Upper lobe of right lung (tissue), 1 donor: ENCODE measurements around the gene BRD4. TPM values are rescaled to one million over a fixed set of nuclear protein-coding genes. Genes with fewer than 3 reads are reported as not detected.
A peak's percentile ranks its signal among the peaks of the same experiment; 100 is the strongest.
"Not testable (repeated sequence)": the region's sequence is repeated elsewhere in the genome, so short reads cannot be mapped to it uniquely, and the experiment has no call there.

Source experiments
- ATAC-seq: fragments of 200-7000 bp; cut with Tn5 transposase; one replicate; pipeline ENCODE4 v1.9.1; 2020; ENCODE audit warnings: mild to moderate bottlenecking, moderate library complexity
- DNase-seq: peaks from one replicate; pipeline ENCODE4 v3.0.0-alpha.2; 2020
- H3K27ac ChIP-seq: fragments of 200-600 bp; one replicate; pipeline ENCODE4 v1.8.0; 2022
- H3K27me3 ChIP-seq: fragments of 200-600 bp; one replicate; pipeline ENCODE4 v1.8.0; 2022; ENCODE audit warnings: mild to moderate bottlenecking
- H3K36me3 ChIP-seq: fragments of 200-600 bp; one replicate; pipeline ENCODE4 v1.8.0; 2022
- H3K4me1 ChIP-seq: fragments of 200-600 bp; one replicate; pipeline ENCODE4 v1.8.0; 2022
- H3K4me3 ChIP-seq: fragments of 200-600 bp; one replicate; pipeline ENCODE4 v1.8.0; 2022; ENCODE audit warnings: mild to moderate bottlenecking
- H3K9me3 ChIP-seq: fragments of 200-600 bp; one replicate; pipeline ENCODE4 v1.8.0; 2022
- intact Hi-C: fragments of 100-400 bp; cut with DNase I; formaldehyde crosslinking; loops from one replicate; pipeline ENCODE4 v1.11.0; 2022
- total RNA-seq: library from RNA; stranded (reverse); fragmentation: NEBNext Ultra II Directional; extraction: Animal tissue kit (Norgen Biotek cat#: 25700); gene quantifications from one replicate; pipeline ENCODE4 v1.2.1, GENCODE V29; 2021
- TF ChIP-seq, protein P1 (sequence below): fragments of 200-600 bp; IDR thresholded peaks from one replicate; pipeline ENCODE4 v1.8.0; 2022; ENCODE audit warnings: antibody characterized with exemption
- donor health status: DM: no; HTN: yes; CAD: no; lungs with severe emphysema.

The BRD4 gene
- total RNA-seq, 1 donor from 2014 or later = 101 TPM

- DNase-seq = no peak
- Histone ChIP-seq H3K9me3 (no peaks in the 10 kb centered on the region), H3K4me1 (peaks cover 17% of the 10 kb centered on the region), H3K36me3 (no peaks in the 10 kb centered on the region), H3K27me3 (no peaks in the 10 kb centered on the region), H3K27ac (no peak overlapping the region), H3K4me3 (no peak overlapping the region)
- TF ChIP-seq, protein P1, sequence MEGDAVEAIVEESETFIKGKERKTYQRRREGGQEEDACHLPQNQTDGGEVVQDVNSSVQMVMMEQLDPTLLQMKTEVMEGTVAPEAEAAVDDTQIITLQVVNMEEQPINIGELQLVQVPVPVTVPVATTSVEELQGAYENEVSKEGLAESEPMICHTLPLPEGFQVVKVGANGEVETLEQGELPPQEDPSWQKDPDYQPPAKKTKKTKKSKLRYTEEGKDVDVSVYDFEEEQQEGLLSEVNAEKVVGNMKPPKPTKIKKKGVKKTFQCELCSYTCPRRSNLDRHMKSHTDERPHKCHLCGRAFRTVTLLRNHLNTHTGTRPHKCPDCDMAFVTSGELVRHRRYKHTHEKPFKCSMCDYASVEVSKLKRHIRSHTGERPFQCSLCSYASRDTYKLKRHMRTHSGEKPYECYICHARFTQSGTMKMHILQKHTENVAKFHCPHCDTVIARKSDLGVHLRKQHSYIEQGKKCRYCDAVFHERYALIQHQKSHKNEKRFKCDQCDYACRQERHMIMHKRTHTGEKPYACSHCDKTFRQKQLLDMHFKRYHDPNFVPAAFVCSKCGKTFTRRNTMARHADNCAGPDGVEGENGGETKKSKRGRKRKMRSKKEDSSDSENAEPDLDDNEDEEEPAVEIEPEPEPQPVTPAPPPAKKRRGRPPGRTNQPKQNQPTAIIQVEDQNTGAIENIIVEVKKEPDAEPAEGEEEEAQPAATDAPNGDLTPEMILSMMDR = no peak
- ATAC-seq = no peak
- intact Hi-C loops = no loop called here
These were observed 4.9 kb upstream of the BRD4 start for GRCh38 chr19:15337202-15337601.

DNA sequence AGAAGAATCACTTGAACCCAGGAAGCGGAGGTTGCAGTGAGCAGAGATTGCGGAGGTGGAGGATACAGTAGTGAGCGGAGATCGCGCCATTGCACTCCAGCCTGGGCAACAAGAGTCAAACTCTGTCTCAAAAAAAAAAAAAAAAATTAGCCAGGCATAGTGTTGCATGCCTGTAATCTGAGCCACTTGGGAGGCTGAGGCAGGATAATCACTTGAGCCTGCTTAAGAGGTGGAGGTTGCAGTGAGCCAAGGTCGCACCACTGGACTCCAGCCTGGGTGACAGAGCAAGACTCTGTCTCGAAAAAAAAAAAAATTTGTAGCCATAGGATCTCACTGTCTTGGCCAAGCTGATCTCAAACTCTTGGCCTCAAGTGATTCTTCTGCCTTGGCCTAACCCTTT is 3.7 kb upstream of the BRD4 start:
- H3K9me3 ChIP-seq, H3K27ac ChIP-seq, H3K4me3 ChIP-seq, H3K27me3 ChIP-seq, intact Hi-C loops, ATAC-seq, DNase-seq, H3K36me3 ChIP-seq: not testable (repeated sequence)
- peaks cover 17% of the 10 kb centered on the region for H3K4me1 ChIP-seq

DNA sequence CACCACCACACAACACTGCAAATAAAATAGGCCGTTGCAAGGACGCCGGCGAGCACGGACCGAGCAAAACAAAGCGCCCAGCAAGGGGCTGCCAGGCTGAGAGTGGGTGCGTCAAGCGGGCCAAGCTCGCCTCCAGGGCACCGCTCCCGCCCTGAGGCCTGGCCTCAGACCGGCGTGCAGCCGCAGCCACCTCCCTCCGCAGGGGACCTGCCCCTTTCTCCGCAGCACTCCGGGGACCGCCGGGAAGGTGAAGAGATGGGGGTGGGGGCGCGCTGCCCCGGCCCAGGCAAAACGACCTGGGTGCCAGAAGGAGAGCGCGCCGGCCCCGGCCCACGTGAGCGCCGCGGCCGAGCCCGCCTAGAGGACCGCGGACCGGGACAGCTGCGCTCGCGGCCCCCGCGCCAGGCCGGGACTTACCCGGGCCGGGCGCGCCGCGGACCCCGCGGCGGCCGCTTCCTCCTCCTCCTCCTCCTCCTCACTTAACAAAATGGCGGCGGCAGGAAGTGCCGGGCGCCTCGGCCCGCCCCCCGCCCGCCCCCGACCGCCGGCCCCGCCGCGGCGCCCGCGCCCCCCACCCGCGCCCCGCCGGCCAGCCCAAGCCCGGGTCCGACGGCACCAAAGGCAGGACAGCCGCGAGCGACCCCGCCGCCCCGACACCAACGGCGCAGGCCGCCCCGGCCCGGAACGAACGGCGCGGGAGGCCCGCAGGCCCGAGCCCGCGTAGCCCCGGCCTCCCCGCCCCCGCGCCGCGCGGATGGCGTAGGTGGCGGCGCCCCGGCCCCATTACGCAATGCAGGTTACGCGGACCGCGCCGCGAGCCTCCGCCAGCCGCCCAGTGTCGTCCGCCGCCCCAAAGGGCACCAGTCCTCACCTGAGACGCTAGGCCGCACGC is 674 bp downstream of the BRD4 start:
- H3K36me3 ChIP-seq = no peaks in the 10 kb centered on the region
- H3K27me3 ChIP-seq = no peaks in the 10 kb centered on the region
- H3K9me3 ChIP-seq = no peaks in the 10 kb centered on the region
- H3K4me3 ChIP-seq = peak overlapping the region; percentile 95
- H3K27ac ChIP-seq = peak overlapping the region; percentile 86
- peak; percentile 60 for ATAC-seq
- peak; percentile 85 for DNase-seq
- TF ChIP-seq, protein P1 = no peak
- intact Hi-C loops = no loop called here
- peaks cover 59% of the 10 kb centered on the region for H3K4me1 ChIP-seq

DNA sequence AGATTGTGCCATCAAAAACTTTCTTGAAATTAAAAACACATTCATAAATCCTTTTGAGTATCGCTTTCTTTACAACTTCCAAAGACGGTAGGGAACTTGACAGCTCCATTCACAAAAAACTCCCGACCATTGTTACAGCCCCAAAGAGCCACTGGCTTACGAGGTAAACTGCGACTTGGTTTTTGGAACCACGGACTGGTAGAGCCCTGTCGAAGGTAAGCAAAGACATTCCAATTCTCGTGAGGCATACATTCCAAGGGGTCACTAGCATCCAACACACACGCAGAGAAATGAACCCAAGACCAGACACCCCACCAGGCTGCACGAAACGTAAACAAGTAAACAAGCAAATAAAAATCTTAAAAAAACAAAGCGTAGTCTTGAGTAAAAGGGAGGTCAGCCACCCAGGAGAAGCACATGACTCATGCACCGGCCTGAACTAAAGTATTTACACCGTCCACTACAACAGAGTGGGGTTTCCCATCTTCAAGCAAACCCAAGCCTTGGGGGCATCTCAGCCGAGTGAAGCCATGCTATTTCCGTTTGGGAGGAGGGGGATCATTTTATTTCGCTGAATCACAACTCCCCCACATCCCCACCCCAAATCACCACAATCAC is 1.4 kb downstream of the BRD4 start:
- intact Hi-C loops = no loop called here
- H3K36me3 ChIP-seq = no peaks in the 10 kb centered on the region
- no peaks in the 10 kb centered on the region for H3K27me3 ChIP-seq
- peak overlapping the region; percentile 81 for H3K27ac ChIP-seq
- DNase-seq (no peak), ATAC-seq (peak; percentile 32)
- no peaks in the 10 kb centered on the region for H3K9me3 ChIP-seq
- peaks cover 67% of the 10 kb centered on the region for H3K4me1 ChIP-seq
- TF ChIP-seq, protein P1 = no peak
- peak overlapping the region; percentile 95 for H3K4me3 ChIP-seq

GRCh38 chr19:15328312-15328711 is 4.0 kb downstream of the BRD4 start:
- no peak overlapping the region for H3K27ac ChIP-seq
- intact Hi-C loops = loop anchor here (10.0 kb wide), 1 partner anchor 54 kb away; no protein-coding TSS in a partner anchor
- TF ChIP-seq, protein P1 = no peak
- no peak overlapping the region for H3K4me3 ChIP-seq
- DNase-seq = no peak
- H3K4me1 ChIP-seq = peaks cover 83% of the 10 kb centered on the region
- no peaks in the 10 kb centered on the region for H3K27me3 ChIP-seq
- ATAC-seq = peak; percentile 44
- no peaks in the 10 kb centered on the region for H3K36me3 ChIP-seq
- H3K9me3 ChIP-seq = no peaks in the 10 kb centered on the region
